Measurements from ENCODE around the gene ERICH4.

DNA sequence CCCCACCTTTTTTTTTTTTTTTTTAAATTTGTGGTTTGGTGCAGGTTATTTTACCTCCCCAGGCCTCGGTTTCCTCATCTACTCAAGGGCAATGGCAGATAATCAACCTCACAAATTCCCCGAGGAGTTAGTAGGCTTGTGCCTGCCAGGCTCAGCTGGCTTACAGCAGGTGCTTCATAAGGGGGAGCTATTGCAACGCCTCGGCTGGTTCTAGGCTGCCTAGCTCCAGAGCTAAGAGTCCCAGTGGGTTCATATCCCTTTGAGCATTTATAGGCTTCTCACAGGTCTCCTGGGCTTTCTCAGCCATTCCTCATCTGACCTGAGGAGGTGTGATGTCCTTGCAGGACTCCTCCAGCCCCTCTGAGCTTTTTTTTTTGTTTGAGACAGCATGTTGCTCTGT lies 34.7 kb upstream of the ERICH4 start:
- no peak for TF ChIP-seq POLR2AphosphoS5 (IDR thresholded peaks at IDR 0.05)
- TF ChIP-seq, protein P1, sequence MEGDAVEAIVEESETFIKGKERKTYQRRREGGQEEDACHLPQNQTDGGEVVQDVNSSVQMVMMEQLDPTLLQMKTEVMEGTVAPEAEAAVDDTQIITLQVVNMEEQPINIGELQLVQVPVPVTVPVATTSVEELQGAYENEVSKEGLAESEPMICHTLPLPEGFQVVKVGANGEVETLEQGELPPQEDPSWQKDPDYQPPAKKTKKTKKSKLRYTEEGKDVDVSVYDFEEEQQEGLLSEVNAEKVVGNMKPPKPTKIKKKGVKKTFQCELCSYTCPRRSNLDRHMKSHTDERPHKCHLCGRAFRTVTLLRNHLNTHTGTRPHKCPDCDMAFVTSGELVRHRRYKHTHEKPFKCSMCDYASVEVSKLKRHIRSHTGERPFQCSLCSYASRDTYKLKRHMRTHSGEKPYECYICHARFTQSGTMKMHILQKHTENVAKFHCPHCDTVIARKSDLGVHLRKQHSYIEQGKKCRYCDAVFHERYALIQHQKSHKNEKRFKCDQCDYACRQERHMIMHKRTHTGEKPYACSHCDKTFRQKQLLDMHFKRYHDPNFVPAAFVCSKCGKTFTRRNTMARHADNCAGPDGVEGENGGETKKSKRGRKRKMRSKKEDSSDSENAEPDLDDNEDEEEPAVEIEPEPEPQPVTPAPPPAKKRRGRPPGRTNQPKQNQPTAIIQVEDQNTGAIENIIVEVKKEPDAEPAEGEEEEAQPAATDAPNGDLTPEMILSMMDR (IDR thresholded peaks at IDR 0.05): no peak
- TF ChIP-seq POLR2A (IDR thresholded peaks at IDR 0.05): no peak

Measured in breast epithelium (tissue), 3 donors.